NCI-H2196 treated with DMSO at 0.1 percent for 48 hours (cell line): ENCODE results near the gene DHRS3.

Experiments
- DNase-seq: peaks from one replicate; lab custom pipeline; 2025; ENCODE audit not compliant: unreplicated experiment; lab: John Stamatoyannopoulos, UW

The DHRS3 gene

DNA sequence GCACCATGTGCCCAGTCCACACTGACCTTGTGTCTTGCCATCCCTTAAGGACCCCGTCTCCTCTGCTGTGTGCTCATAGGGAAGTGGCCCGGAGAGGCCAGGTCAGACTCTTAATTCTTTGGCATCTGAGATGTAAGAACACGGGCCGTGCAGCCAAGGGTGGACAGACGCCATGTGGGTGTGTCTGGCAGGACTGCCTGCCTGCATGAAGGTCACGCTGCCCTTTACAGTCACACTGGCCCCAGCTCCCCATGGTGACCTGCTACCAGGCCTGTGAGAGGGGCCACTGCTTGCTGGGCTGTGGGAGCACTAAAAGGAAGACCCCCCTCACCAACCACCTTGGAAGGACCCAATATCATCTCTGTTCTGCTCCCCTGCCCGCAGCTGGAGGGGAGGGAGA lies 17.7 kb downstream of the DHRS3 start:
- no peak for DNase-seq

DNA sequence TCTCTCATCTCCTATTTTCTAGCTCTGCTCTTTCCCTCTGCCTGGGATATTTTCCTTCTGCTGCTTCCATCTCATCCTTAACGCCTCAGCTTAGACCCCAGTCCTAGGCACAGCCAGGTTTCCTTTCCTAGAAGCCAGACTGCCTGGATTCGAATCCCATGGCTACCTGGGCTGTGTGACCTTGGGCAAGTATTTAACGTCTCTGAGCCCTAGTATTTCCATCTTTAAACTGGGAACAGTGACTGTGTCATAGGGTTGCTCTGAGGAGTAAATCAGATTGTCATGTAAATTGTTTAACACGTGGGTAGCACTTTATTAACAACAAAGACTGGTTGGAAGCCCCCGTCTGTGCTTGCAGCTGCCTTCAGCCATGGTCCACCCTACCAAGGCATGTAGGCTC lies 18.4 kb downstream of the DHRS3 start:
- no peak for DNase-seq

DNA sequence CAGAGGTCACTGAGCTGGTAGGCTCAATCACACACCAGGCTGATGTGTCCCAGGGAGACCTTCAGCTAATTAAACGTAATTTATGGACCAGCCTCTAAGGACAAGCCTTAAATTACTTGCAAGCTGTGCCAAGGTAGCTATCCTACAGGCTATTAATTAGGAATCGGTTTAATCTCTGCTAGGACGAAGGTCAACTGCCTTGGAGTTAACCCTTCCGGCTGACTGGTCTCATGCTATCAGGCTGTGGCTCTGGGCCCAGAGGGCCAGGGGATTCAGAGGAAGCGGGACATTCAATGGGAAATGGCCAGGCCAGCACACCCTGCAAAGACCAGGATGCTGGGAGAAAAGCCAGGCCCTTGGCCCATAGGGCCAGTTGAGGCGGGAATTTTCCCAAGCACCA lies 19.0 kb downstream of the DHRS3 start:
- no peak for DNase-seq

DNA sequence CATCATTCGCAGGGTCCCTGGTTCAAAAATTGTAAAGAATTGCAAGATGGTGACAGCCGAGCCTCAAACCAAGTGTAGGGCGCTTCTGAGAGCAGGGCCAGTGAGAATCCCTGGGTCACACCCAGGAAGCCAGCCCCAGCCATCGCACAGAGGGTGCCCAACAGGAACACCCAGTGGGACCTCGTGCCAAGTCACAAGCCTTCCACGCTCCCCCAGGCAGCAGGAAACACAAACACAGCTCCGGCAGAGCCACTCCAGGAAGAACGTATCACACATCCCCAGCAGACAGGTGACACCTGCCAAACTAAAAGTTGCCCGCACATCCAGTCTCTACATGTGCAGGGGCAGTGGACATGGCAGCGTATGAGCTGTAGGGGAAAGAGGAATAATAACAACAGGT lies 20.2 kb downstream of the DHRS3 start:
- peak; percentile 30 for DNase-seq

DNA sequence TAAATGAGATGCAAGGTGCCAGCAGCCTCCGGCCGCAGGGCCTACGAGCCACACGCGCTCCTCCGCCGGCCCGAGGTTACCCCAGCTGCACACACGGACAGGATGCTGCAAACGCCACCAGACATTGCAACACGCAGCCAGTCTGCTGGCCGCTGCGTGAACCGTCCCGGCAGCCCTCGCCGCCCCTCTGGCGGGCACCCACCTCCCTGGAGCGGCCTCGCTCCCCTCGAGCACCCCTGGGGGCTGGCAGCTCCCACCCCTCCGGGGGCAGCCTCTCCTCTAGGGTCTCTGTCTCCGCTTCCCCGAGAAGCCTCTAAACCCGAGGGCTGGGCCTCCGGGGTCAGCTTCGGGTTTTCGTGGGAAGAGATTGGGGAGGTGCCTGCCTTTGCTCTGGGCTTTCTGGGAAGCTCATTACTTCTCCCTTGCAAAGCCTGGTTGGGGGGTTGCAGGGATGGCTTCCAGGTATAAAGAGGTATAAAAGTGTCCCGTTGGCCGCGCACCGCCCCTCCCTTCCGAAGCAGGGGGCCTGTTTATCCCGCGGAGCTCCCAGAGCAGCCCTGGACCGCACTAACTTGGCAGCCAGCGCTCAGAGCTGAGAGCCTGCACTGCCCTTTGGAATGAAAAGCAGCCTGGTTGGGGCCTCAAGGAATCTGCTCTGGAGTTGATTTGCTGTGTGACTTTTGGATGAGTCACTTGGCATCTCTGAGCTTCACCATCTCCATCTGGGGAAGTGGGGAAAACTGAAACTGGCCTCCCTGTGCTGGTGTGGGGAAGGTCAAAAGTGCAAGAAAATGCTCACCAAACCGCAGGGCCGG lies 21.8 kb downstream of the DHRS3 start:
- DNase-seq, result peak; percentile 87

DNA sequence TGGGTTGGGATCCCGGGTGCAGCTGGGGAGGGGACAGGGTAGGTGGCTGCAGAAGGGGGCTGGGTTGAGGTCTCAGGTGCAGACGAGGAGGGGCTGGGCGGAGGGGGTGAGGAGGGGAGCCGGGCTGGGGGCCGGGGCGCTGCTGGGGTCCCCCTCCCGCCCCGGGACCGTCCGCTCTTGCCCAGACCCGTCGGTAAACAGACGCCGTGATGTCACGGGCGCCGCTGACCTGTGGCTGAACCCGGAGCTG lies 22.3 kb downstream of the DHRS3 start:
- DNase-seq, result no peak

DNA sequence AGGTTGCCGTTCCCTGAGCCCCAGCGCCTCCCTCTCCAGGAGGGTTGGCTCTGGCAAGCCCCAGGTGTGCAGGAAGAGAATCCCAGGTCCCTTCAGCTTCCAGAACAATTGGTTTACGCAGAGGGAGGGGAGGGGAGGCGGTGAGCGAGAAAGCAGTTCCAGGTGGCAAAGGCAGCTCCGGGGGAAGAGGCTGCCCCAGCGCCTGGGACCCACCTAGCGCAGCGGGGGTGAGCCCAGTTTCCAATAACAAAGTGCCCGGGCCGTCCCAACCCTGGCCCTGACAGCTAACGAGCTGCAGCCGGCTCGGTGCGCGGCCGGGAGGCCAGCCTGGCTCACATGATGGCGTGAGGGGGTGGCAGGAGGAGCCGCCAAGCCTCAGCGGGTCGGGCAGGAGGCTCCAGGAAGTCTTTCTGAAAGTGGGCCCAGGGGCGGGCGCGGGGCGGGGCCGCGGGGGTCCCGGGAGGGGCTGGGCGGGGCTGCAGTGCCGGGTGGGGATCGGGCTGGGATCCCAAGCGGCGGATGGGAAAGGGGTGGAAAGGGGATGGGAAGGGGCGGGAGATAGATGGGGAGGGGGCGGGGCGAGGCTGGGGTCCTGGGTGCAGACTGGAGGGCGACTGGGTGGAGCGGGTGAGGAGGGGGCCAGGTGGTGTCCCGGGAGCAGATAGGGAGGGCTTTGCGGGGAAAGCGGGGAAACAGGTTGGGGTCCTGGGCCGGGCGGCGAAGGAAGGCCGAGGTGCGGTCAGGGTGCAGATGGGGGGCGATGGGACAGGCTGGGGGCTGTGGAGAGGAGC lies 22.8 kb downstream of the DHRS3 start:
- peak; percentile 50 for DNase-seq

DNA sequence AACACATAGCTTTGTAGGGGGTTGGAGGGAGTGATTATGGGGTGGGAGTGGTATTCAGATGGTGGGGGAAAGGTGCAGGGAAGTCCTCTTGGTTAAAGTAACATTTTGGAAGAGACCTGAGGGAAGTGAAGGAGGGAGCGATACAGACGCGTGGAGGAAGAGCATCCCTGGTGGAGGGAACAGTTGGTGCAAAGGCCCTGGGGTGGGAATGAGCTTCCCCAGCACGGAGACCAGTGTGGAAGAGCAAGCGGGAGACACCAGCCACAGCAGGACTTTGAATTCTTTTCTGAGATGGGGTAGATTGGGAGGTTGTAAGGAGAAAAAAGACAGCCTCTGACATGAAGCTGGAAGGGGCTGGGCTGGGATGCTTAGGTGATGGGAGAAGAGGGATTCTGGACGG lies 23.5 kb downstream of the DHRS3 start:
- DNase-seq, result no peak

DNA sequence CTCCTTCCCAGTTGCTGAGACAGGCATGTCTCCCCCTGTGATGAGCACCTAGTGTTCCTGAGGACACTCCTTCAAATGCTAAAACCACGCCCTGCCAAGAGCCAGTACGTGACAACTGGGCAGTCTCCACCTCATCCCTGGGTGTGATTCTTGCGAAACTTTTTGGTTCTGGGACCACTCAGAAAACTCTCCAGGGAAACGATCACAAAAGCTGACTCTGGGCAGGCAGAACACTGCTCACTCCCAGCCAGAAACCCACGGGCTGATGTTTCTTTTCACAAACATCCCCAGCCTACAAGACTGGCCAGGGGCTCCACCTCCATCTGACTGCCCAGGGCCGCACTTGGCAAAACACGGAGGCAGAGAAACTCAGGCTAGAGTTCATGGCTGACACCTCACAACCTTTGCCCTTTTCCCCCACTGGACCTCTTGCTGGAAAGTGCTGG lies 24.4 kb downstream of the DHRS3 start:
- DNase-seq, result no peak

DNA sequence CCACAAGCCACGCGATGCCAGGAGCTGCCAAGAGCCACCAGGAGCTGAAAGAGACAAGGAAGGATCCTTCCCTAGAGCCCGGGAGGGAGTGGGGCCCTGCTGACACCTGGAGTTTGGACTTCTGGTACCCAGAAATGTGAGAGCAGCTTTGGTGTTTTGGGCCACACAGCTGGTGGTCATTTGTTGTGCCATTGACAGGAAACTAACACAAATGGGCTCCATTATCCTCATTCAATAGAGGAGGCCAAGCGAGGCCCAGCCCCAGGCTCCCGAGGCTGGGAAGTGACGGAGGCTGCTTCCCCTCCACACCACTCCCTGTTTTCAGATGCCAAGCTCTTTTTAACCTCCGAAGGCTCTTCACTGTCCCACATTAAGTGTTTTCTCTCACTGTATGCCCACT lies 25.5 kb downstream of the DHRS3 start:
- DNase-seq, result no peak

DNA sequence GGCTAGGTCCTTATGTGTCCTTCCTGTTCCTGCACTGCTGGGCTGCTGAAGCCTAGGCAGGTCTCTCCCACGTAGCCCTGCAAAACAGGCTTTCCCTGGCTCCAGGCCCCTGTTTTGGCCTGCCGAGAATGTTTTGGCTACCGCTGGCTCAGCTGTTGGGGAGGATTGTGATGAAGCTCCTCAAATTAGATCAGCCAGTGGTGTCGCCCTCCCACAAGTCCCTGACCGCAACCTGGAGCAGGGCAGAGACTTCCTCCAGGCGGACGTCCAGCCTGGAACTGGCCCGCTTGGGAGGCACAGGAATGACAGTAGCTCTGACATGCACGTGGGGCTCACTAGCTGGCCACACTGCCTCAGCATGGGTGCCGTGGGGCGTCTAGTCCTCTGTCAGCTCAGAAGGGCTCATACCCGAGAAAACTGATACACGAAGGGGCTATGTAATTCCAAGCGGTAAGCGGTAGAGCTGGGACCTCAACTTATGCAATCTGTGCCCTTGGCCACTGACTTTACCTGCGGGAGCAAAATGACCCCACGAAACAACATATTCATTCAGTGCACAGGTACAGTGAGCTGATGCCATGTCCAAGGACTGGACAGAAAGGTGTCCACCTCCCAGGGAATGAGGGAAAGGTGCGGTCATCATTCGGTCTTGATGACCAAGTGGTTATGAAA lies 26.6 kb downstream of the DHRS3 start:
- DNase-seq, result no peak

DNA sequence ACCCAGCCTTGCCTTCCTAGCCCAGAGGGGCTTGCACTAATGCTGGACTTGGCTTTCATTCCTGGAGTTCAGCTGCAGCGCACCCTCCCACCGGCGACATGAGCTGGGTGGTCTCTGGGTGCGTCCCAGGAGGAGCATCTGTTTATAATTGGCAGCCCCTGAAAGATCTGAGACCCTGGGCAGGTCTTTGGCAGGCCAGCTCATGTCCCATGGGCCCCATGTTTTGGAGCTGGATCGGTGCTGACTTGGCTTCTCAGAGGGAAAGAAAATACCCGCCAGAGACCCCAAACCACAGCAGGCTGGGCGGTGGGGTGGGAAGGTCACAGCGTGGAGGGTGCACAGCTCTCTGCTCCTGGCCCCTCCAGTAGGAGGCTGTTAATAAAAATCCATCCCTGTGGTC lies 29.3 kb downstream of the DHRS3 start:
- no peak for DNase-seq

DNA sequence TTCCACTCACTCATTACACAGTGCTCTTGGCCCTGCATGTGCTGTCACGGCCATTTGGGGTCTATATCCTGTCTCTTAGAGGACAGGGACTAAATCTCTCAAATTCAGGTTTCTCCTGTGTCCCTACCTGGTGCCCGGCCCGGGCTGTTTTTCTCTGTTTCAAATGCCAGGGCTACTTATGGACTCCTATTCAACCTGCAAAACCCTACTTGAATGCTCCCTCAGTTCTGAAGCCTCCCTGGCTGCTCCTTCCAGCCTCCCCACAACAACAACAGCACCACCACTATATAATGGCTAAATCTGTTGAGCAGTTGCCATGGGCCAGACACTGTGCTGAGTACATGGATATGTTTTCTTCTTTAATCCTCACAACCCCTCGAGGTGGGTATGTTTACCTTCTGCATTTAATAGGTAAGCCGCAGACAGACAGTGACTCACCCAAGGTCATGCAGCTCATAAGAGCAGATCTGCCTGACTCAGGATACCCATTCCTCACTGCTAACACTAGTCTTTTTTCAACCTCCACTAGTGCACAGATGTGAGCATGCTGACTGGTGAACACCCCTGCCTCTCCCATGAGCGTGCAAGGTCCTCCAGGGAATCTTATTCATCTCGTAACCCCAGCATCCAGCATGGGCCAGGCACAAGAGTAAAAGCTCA lies 29.9 kb downstream of the DHRS3 start:
- DNase-seq, result no peak

DNA sequence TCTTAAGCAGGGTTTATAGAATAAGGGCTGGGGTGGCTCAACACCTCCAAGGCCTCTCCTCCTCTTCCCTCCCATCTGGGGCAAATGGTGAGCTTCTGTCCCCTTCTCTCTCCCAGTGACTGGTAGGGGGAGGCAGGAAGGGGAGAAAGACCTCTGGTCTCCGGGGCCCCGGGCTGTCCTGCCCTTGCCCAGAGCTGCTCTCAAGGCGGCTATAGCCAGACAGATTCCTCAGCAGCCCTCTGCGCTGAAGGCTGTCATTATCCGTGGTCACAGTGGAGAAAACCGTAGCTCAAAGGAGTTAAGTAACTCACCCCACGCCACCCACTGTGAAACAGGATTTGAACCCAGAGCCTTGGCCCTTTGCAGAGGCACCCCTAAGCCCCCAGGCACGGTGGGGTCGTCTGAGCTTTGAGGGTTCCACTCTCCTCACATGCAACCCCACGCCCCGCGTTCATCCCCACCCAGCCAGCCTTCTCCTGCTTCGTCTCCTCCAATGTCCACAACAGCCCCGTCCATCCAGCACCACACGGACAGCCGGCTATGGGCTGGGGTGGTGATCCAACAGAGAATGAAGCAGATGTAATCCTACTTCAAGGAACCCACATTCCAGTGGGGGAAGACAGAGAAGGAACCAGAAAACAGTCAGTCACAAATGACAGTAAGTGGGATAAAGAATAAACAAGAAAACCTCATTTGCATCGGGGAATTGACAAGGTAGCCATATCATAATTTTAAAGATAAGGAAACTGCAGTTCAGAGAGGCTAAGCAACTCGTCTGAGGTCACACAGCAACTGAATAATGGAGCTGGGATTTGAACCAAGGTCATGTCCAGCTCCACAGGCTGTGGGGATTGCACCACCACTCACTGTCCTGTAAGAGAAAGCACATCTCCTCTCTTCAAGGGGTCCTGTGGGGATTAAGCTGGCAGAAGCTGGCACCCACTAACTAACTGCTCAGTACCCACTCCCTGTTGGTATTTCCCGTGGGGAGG lies 31.8 kb downstream of the DHRS3 start:
- DNase-seq, result no peak

DNA sequence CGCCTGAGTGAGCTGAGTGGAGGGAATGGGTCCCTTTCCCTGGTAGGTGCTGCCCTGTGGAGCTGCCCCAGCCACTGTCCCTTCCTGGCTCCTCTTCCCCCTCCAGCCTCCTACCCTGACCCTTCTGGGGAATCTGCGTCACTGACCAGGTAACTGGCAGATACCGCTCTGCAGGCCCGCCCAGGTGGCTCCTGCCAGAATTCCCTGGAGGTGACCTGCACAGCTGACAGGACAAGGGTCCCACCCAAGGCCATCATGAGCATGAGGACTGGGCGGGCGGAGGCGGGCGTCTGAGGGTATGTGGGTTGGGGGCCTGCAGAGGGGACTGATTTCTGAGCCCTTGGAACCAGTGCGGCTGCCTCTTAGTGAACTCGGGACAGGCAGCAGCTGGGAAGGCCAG lies 32.5 kb downstream of the DHRS3 start:
- DNase-seq, result no peak

DNA sequence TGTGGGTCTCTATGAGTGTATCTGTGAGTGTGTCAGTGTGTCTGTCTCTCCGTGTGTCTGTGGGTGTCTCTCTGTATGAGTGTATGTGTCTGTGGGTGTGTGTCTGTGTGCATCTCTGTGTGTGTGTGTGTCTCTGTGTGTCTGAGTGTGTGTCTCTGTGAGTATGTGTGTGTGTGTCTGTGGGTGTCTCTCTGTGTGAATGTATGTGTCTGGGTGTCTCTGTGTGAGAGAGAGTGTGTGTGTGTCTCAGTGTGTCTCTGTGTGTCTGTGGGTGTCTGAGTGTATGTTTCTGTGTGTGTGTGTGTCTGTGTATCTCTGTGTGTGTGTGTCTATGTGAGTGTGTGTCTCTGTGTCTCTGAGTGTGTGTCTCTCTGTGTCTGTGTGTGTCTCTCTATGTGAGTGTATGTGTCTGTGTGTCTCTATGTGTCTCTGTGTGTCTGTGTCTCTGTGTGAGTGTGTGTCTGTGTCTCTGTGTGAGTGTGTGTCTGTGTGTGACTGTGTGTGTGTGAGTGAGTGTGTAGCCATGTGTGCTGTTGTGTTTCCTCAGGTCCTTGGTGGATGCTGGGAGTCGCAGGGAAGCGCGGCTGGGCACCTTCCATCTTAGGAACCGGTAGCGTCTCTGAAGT lies 33.0 kb downstream of the DHRS3 start:
- no peak for DNase-seq

DNA sequence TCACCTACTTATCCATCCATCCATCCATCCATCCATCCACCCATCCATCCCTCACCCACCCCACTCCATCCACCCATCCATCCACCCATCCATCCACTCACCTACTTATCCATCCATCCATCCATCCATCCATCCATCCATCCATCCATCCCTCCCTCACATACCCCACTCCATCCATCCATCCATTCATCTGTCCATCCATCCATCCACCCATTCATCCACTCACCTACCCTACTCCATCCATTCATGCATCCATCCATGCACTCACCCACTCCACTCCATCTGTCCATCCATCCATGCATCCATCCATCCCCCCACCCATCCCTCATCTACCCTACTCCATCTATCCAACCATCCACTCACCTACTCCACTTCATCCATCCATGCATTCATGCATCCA lies 34.5 kb downstream of the DHRS3 start:
- no peak for DNase-seq

DNA sequence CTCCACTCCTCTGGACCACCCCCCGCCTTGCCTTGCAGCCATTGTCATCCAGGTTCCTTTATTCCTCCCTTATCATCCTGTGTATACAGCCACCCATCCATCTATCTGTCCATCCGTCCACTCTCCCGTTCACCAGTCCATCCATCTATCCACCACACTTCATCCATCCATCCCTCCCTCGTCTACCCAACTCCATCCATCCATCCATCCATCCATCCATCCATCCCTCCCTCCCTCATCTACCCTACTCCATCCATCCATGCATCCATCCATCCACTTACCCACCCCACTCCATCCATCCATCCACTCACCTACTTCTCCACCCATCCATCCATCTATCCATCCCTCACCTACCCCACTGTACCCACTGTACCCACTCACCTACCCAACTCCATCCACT lies 35.4 kb downstream of the DHRS3 start:
- DNase-seq, result no peak

DNA sequence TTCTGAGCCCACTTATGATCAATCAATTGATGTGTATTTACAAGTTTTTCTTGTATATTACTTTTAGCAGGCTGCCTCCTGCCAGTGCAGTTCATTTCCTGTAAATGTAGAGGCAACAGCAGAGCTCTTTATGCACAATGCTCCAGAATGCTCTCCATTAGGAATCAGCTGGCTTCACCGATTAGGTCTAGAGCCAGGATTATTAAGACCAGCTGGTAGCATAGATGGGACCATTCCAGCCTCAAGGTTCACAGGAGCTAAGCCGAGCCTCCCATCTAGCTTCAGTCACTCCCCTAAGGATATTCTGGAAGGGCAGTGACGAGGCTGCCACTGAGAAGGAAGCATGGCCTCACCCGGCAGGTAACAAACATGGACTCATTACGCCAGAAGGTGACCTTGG lies 36.8 kb downstream of the DHRS3 start:
- no peak for DNase-seq
